ENCODE measurements around the gene ANKS1A. TPM values are rescaled to one million over a fixed set of nuclear protein-coding genes. Genes with fewer than 3 reads are reported as not detected.

ANKS1A gene
- total and polyA plus RNA-seq, 2 of the 4 experiments (the other 2 are of a cell fraction): 7.2 to 7.5 TPM

DNA sequence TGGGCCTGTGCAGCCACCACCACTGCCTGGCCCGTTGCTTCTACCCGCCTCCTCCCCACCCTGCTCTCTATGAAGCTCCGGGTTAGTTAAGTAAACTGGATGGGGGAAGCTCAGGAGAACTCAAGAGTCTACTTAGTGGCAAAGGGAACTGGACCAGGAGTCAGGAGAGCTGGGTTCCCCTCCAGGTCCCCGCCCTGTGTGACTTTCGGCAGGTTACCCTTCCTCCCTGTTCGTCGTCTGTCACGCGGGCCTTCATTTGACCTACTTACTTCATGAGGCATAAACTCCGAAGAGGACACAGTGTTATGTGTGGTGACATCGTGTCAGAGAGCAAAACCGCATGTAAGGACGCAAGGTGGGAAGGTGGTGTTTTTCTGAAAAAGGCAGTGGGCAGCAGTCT is 176.8 kb downstream of the ANKS1A start:
- Histone ChIP-seq H3K27ac (ENCODE audit: insufficient read depth, low read length) (no peak overlapping the region), H3K79me1 (ENCODE audit: low read depth in 1 of 2, low read length in 2 of 2) (no peaks in the 10 kb centered on the region), H4K8ac (ENCODE audit: low read depth in 2 of 2, low read length in 2 of 2) (no peak overlapping the region), H3K4me3 (ENCODE audit: insufficient read depth, low read depth, low read length) (no peak overlapping the region), H2AK5ac (ENCODE audit: low read depth, low read length) (no peak overlapping the region), H3K23ac (ENCODE audit: low read depth, low read length) (no peak overlapping the region), H3K18ac (ENCODE audit: low read depth, low read length) (no peak overlapping the region), H2BK5ac (ENCODE audit: low read depth, low read length, poor library complexity, severe bottlenecking) (no peak overlapping the region), H3K27me3 (ENCODE audit: control insufficient read depth, insufficient read depth, low read length) (no peaks in the 10 kb centered on the region), H3K36me3 (ENCODE audit: control insufficient read depth, insufficient read depth, low read length) (peaks cover 21% of the 10 kb centered on the region), H2AFZ (replicated peaks; ENCODE audit: low read length, poor library complexity) (no peak overlapping the region), H4K5ac (ENCODE audit: low read depth, low read length) (no peak overlapping the region), H3K14ac (replicated peaks; ENCODE audit: low read depth, low read length) (no peak overlapping the region), H2BK120ac (ENCODE audit: low read depth, low read length) (no peak overlapping the region), H3K4me2 (ENCODE audit: low read depth, low read length) (no peak overlapping the region), H3K9ac (ENCODE audit: low read depth, low read length) (no peak overlapping the region), H3K56ac (ENCODE audit: extremely low read depth, insufficient read depth, low read length) (no peak overlapping the region), H3K4ac (ENCODE audit: low read depth, low read length) (no peak overlapping the region), H2BK20ac (ENCODE audit: low read depth, low read length) (no peak overlapping the region), H2BK15ac (ENCODE audit: low read depth, low read length) (no peak overlapping the region), H3K4me1 (ENCODE audit: control insufficient read depth, insufficient read depth, low read length) (peaks cover 3% of the 10 kb centered on the region), H2AK9ac (replicated peaks; ENCODE audit: low read depth, low read length, poor library complexity) (no peak overlapping the region), H4K91ac (ENCODE audit: insufficient read depth, low read depth, low read length) (no peak overlapping the region), H3K9me3 (ENCODE audit: control insufficient read depth, insufficient read depth, low read length) (no peaks in the 10 kb centered on the region), H4K20me1 (ENCODE audit: insufficient read depth, low read length) (no peaks in the 10 kb centered on the region), H3K9me1 (ENCODE audit: insufficient read depth, low read length) (peaks cover 6% of the 10 kb centered on the region; the same call in 1 of the 2 replicates)
- ChIA-PET CTCF (no interaction called here), POLR2A (ENCODE audit: unreplicated experiment) (no interaction called here)
- dilution Hi-C loops (cut with HindIII; ENCODE audit: low sequenced_read_pairs, unreplicated experiment) (no loop called here), in situ Hi-C loops (cut with MboI; ENCODE audit: low sequenced_read_pairs) (no loop called here), intact Hi-C loops (cut with micrococcal nuclease) (loop anchor here (2.0 kb wide), 1 partner anchor 31 kb away; no protein-coding TSS in a partner anchor)
- 84% methylated on average over 7 of the region's 13 CpGs; no CpG with 5 or more reads in 1 of the 2 experiments for WGBS, 2 experiments (ENCODE audit: extremely low coverage in 2 of 2, insufficient read length in 1 of 2)
- DNase-seq: no peak
- BruUV-seq (replicated peaks): no TSS peak
- no peak for ATAC-seq (ENCODE audit: low read depth)
- TF ChIP-seq BHLHE40 (IDR thresholded peaks at IDR 0.05; ENCODE audit: low read depth, low read length) (no peak), NFE2L2 (IDR thresholded peaks at IDR 0.05; ENCODE audit: low read depth, low read length) (no peak), RFX5 (IDR thresholded peaks at IDR 0.05; ENCODE audit: low read depth, low read length) (no peak), POLR2A (IDR thresholded peaks at IDR 0.05; ENCODE audit: low read depth, low read length) (no peak), RCOR1 (IDR thresholded peaks at IDR 0.05; ENCODE audit: insufficient replicate concordance, low read length) (no peak), MXI1 (IDR thresholded peaks at IDR 0.05; ENCODE audit: borderline replicate concordance, low read depth, low read length) (no peak), RAD21 (IDR thresholded peaks at IDR 0.05; ENCODE audit: low read length) (no peak), MAFK (IDR thresholded peaks at IDR 0.05; ENCODE audit: low read depth, low read length) (no peak), CEBPB (IDR thresholded peaks at IDR 0.05; ENCODE audit: low read depth, low read length) (no peak), SMC3 (IDR thresholded peaks at IDR 0.05; ENCODE audit: low read depth, low read length) (no peak)
- TF ChIP-seq, protein P1, sequence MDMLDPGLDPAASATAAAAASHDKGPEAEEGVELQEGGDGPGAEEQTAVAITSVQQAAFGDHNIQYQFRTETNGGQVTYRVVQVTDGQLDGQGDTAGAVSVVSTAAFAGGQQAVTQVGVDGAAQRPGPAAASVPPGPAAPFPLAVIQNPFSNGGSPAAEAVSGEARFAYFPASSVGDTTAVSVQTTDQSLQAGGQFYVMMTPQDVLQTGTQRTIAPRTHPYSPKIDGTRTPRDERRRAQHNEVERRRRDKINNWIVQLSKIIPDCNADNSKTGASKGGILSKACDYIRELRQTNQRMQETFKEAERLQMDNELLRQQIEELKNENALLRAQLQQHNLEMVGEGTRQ (IDR thresholded peaks at IDR 0.05; ENCODE audit: low read depth, low read length): no peak
- TF ChIP-seq, protein P2, sequence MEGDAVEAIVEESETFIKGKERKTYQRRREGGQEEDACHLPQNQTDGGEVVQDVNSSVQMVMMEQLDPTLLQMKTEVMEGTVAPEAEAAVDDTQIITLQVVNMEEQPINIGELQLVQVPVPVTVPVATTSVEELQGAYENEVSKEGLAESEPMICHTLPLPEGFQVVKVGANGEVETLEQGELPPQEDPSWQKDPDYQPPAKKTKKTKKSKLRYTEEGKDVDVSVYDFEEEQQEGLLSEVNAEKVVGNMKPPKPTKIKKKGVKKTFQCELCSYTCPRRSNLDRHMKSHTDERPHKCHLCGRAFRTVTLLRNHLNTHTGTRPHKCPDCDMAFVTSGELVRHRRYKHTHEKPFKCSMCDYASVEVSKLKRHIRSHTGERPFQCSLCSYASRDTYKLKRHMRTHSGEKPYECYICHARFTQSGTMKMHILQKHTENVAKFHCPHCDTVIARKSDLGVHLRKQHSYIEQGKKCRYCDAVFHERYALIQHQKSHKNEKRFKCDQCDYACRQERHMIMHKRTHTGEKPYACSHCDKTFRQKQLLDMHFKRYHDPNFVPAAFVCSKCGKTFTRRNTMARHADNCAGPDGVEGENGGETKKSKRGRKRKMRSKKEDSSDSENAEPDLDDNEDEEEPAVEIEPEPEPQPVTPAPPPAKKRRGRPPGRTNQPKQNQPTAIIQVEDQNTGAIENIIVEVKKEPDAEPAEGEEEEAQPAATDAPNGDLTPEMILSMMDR (conservative IDR thresholded peaks at IDR 0.05; ENCODE audit: low read depth, low read length): no peak
- TF ChIP-seq, protein P3, sequence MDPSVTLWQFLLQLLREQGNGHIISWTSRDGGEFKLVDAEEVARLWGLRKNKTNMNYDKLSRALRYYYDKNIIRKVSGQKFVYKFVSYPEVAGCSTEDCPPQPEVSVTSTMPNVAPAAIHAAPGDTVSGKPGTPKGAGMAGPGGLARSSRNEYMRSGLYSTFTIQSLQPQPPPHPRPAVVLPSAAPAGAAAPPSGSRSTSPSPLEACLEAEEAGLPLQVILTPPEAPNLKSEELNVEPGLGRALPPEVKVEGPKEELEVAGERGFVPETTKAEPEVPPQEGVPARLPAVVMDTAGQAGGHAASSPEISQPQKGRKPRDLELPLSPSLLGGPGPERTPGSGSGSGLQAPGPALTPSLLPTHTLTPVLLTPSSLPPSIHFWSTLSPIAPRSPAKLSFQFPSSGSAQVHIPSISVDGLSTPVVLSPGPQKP (IDR thresholded peaks at IDR 0.05; ENCODE audit: borderline replicate concordance, low read depth, low read length): no peak

Data from IMR-90 (cell line).